ENCODE results near the gene BCHE.

Gene BCHE

DNA sequence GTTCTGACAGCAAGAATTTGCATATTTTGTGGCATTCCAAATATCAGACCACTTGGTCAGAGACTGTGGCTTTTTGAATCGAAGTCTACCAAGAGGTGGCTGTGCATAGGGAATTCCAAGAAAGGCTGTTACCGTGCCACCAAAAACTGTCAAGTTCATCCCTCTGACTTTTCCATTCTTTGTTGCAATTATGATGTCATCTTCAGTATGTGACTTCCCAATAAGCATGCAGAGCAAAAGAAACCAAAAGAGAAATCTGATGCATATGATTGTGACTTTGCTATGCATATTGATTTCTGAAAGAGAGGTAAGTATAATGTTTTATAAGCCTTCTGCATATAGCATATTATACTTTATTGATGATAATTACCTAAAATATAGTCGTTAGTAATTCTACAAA, 6.5 kb downstream of the BCHE start:
- TF ChIP-seq POLR2AphosphoS5 (IDR thresholded peaks at IDR 0.05; ENCODE audit: low read depth, low read length) (no peak), FOXP2 (optimal IDR thresholded peaks at IDR 0.05; ENCODE audit: borderline replicate concordance, extremely low read depth, extremely low read length, insufficient read depth) (no peak), TAF1 (IDR thresholded peaks at IDR 0.05; ENCODE audit: borderline replicate concordance, insufficient read depth, low read length) (no peak), SIN3A (IDR thresholded peaks at IDR 0.05; ENCODE audit: borderline replicate concordance, insufficient read depth, low read length) (no peak)
- TF ChIP-seq, protein P1, sequence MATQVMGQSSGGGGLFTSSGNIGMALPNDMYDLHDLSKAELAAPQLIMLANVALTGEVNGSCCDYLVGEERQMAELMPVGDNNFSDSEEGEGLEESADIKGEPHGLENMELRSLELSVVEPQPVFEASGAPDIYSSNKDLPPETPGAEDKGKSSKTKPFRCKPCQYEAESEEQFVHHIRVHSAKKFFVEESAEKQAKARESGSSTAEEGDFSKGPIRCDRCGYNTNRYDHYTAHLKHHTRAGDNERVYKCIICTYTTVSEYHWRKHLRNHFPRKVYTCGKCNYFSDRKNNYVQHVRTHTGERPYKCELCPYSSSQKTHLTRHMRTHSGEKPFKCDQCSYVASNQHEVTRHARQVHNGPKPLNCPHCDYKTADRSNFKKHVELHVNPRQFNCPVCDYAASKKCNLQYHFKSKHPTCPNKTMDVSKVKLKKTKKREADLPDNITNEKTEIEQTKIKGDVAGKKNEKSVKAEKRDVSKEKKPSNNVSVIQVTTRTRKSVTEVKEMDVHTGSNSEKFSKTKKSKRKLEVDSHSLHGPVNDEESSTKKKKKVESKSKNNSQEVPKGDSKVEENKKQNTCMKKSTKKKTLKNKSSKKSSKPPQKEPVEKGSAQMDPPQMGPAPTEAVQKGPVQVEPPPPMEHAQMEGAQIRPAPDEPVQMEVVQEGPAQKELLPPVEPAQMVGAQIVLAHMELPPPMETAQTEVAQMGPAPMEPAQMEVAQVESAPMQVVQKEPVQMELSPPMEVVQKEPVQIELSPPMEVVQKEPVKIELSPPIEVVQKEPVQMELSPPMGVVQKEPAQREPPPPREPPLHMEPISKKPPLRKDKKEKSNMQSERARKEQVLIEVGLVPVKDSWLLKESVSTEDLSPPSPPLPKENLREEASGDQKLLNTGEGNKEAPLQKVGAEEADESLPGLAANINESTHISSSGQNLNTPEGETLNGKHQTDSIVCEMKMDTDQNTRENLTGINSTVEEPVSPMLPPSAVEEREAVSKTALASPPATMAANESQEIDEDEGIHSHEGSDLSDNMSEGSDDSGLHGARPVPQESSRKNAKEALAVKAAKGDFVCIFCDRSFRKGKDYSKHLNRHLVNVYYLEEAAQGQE (IDR thresholded peaks at IDR 0.05; ENCODE audit: insufficient read depth in 1 of 2, low read depth in 2 of 2, low read length in 2 of 2): no peak

- TF ChIP-seq POLR2AphosphoS5 (IDR thresholded peaks at IDR 0.05; ENCODE audit: low read depth, low read length) (no peak), TAF1 (IDR thresholded peaks at IDR 0.05; ENCODE audit: borderline replicate concordance, insufficient read depth, low read length) (no peak), FOXP2 (optimal IDR thresholded peaks at IDR 0.05; ENCODE audit: borderline replicate concordance, extremely low read depth, extremely low read length, insufficient read depth) (no peak), SIN3A (IDR thresholded peaks at IDR 0.05; ENCODE audit: borderline replicate concordance, insufficient read depth, low read length) (no peak)
- TF ChIP-seq, protein P1 (IDR thresholded peaks at IDR 0.05; ENCODE audit: insufficient read depth in 1 of 2, low read depth in 2 of 2, low read length in 2 of 2): no peak
These were observed 9.3 kb downstream of the BCHE start for GRCh38 chr3:165827883-165828282.

- TF ChIP-seq POLR2AphosphoS5 (IDR thresholded peaks at IDR 0.05; ENCODE audit: low read depth, low read length) (no peak), FOXP2 (optimal IDR thresholded peaks at IDR 0.05; ENCODE audit: borderline replicate concordance, extremely low read depth, extremely low read length, insufficient read depth) (no peak), TAF1 (IDR thresholded peaks at IDR 0.05; ENCODE audit: borderline replicate concordance, insufficient read depth, low read length) (no peak), SIN3A (IDR thresholded peaks at IDR 0.05; ENCODE audit: borderline replicate concordance, insufficient read depth, low read length) (no peak)
- TF ChIP-seq, protein P1 (IDR thresholded peaks at IDR 0.05; ENCODE audit: insufficient read depth in 1 of 2, low read depth in 2 of 2, low read length in 2 of 2): no peak
These were observed 10.0 kb downstream of the BCHE start for GRCh38 chr3:165827233-165827632.

DNA sequence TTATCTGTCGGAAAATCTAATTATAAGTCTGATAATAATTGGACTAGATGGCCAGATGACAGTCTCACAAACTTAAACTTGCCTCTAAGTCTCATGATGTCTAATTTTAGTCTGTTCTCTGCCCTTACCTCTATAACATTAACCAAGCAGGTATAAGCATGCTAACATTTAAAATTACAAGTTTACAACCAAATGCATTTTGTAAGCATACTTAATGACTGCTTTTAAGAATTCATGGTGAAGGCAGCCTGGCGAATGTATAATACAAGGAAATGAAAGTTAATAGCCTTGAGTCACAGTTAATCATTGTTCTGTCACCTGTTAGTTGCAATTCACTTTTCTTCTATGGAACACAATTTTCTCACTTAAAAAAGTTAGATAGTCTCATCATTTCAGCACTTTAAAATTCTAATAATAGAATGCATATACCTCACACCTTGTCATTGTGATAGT, 16.5 kb downstream of the BCHE start:
- TF ChIP-seq TAF1 (IDR thresholded peaks at IDR 0.05; ENCODE audit: borderline replicate concordance, insufficient read depth, low read length) (no peak), FOXP2 (optimal IDR thresholded peaks at IDR 0.05; ENCODE audit: borderline replicate concordance, extremely low read depth, extremely low read length, insufficient read depth) (no peak), SIN3A (IDR thresholded peaks at IDR 0.05; ENCODE audit: borderline replicate concordance, insufficient read depth, low read length) (no peak), POLR2AphosphoS5 (IDR thresholded peaks at IDR 0.05; ENCODE audit: low read depth, low read length) (no peak)
- TF ChIP-seq, protein P1 (IDR thresholded peaks at IDR 0.05; ENCODE audit: insufficient read depth in 1 of 2, low read depth in 2 of 2, low read length in 2 of 2): no peak
